A673 (cell line): ENCODE results near the gene PRB3. TPM values are rescaled to one million over a fixed set of nuclear protein-coding genes. Genes with fewer than 3 reads are reported as not detected.

Source experiments
- Bru-seq: library from RNA; stranded (reverse); fragments of 400-500 nt; gene quantifications from one replicate; lab custom pipeline; 2021; lab: Mats Ljungman, UMichigan
- BruChase-seq, 2 experiments: library from RNA; stranded (reverse); fragments of 400-500 nt; gene quantifications; one replicate each; lab custom pipeline; 2021; lab: Mats Ljungman, UMichigan
- BruUV-seq: library from RNA; stranded (reverse); fragments of 400-500 nt; replicated peaks from 2 replicates; lab custom pipeline; 2021; lab: Mats Ljungman, UMichigan
- CTCF ChIA-PET: fragments of 300-600 bp; sonication (Branson Sonifier 250); formaldehyde crosslinking; loops from one replicate; lab custom pipeline; 2022; ENCODE audit warnings: antibody characterized with exemption; lab: Charles Lee
- POLR2A ChIA-PET: fragments of 300-600 bp; sonication (Branson Sonifier 250); formaldehyde crosslinking; loops from one replicate; lab custom pipeline; 2022; ENCODE audit warnings: antibody characterized with exemption; ENCODE audit not compliant: low non-redundant PET; lab: Charles Lee
- DNase-seq: peaks from one replicate; pipeline ENCODE4 v3.0.0-alpha.2; 2015; ENCODE audit warnings: low spot score
- H3K27ac ChIP-seq: fragments of 200-600 bp; sonication (generic); 2 replicates; pipeline ENCODE4 v1.5.1; 2016; ENCODE audit warnings: mixed run types, low read depth, mild to moderate bottlenecking, mixed read lengths, antibody characterized with exemption, low read length; ENCODE audit not compliant: poor library complexity, severe bottlenecking
- H3K27me3 ChIP-seq: fragments of 200-600 bp; sonication (generic); replicated peaks from 2 replicates; pipeline ENCODE4 v1.6.1; 2017; ENCODE audit warnings: mixed run types, low read depth, mild to moderate bottlenecking, mixed read lengths, antibody characterized with exemption, low read length; ENCODE audit not compliant: insufficient read depth, poor library complexity
- H3K36me3 ChIP-seq: fragments of 200-600 bp; sonication (generic); 2 replicates; pipeline ENCODE4 v1.6.1; 2016; ENCODE audit warnings: mixed run types, mild to moderate bottlenecking, mixed read lengths, antibody characterized with exemption, low read length; ENCODE audit not compliant: insufficient read depth, poor library complexity, severe bottlenecking
- H3K4me1 ChIP-seq: fragments of 200-600 bp; sonication (generic); 2 replicates; pipeline ENCODE4 v1.6.1; 2017; ENCODE audit warnings: mixed run types, mild to moderate bottlenecking, mixed read lengths, antibody characterized with exemption, low read length; ENCODE audit not compliant: insufficient read depth, poor library complexity, severe bottlenecking
- H3K4me3 ChIP-seq: fragments of 200-600 bp; sonication (generic); 2 replicates; pipeline ENCODE4 v1.5.1; 2016; ENCODE audit warnings: low read depth, mixed run types, mild to moderate bottlenecking, mixed read lengths, low read length; ENCODE audit not compliant: poor library complexity, severe bottlenecking
- H3K9me3 ChIP-seq: fragments of 200-600 bp; sonication (generic); 2 replicates; pipeline ENCODE4 v1.6.1; 2016; ENCODE audit warnings: mixed run types, low read depth, mild to moderate bottlenecking, mixed read lengths, antibody characterized with exemption, low read length; ENCODE audit not compliant: poor library complexity, severe bottlenecking
- EZH2 ChIP-seq: fragments of 200-600 bp; sonication (generic); IDR thresholded peaks from 2 replicates; pipeline ENCODE4 v1.6.1; 2017; ENCODE audit warnings: borderline replicate concordance, low read depth, mild to moderate bottlenecking, mixed read lengths, antibody characterized with exemption, low read length; ENCODE audit not compliant: poor library complexity, severe bottlenecking
- intact Hi-C: fragments of 100-400 bp; cut with micrococcal nuclease; formaldehyde crosslinking; loops from one replicate; pipeline ENCODE4 v1.10.0; 2022; ENCODE audit not compliant: unreplicated experiment
- long read RNA-seq: library from polyadenylated mRNA; stranded (forward); transcript quantifications from one replicate; pipeline ENCODE4 v2.0.0, GENCODE V29; 2022
- total RNA-seq: library from RNA; stranded (reverse); gene quantifications from 2 replicates; pipeline ENCODE4 v1.2.3, GENCODE V29; 2021
- TF ChIP-seq, protein P1 (sequence below): fragments of 300-800, 200-600 bp; sonication (generic); conservative IDR thresholded peaks from 2 replicates; pipeline ENCODE4 v1.5.1; 2017; ENCODE audit warnings: low read depth, mild to moderate bottlenecking, antibody characterized with exemption, low read length, moderate library complexity, mixed read lengths

PRB3 gene
- total RNA-seq (not detected in 2 replicates), Bru-seq, nascent RNA (not detected), BruChase-seq, experiment 1, labeled RNA remaining after a 2-hour chase (not detected), BruChase-seq, experiment 2, labeled RNA remaining after a 6-hour chase (not detected)
- long read RNA-seq, result 0 reads

DNA sequence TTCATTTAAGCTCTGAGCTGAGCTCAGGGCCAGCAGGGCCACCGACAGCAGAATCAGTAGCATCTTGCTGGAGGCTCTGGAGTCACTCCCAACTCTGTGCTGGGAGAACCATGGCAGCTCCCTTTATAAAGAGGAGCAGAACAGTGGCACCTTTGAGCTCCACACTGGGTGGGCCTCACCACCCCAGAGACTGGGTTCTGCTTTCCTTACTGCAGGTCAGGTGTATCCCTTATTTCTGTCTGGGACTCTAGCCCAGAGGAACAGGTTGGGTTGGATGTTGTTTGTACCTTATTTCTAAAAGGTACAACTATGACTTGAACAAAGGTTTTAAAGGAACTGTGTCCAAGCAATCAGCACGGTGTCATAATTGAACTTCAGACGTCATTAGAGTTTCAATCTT, at the start of gene PRB3:
TSS of gene PRB3 (minus strand) at position 101 of the 400 bp plus-strand sequence. CDS start at position 63, 38 bp downstream.
- Histone ChIP-seq H3K27me3 (no peaks in the 10 kb centered on the region), H3K4me3 (no peak within 1 kb of the TSS), H3K27ac (no peak within 1 kb of the TSS), H3K9me3 (no peaks in the 10 kb centered on the region), H3K36me3 (no peaks in the 10 kb centered on the region), H3K4me1 (no peaks in the 10 kb centered on the region)
- ChIA-PET POLR2A (no interaction called here), CTCF (no interaction called here)
- no peak for DNase-seq
- BruUV-seq, result no TSS peak
- TF ChIP-seq, protein P1, sequence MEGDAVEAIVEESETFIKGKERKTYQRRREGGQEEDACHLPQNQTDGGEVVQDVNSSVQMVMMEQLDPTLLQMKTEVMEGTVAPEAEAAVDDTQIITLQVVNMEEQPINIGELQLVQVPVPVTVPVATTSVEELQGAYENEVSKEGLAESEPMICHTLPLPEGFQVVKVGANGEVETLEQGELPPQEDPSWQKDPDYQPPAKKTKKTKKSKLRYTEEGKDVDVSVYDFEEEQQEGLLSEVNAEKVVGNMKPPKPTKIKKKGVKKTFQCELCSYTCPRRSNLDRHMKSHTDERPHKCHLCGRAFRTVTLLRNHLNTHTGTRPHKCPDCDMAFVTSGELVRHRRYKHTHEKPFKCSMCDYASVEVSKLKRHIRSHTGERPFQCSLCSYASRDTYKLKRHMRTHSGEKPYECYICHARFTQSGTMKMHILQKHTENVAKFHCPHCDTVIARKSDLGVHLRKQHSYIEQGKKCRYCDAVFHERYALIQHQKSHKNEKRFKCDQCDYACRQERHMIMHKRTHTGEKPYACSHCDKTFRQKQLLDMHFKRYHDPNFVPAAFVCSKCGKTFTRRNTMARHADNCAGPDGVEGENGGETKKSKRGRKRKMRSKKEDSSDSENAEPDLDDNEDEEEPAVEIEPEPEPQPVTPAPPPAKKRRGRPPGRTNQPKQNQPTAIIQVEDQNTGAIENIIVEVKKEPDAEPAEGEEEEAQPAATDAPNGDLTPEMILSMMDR, result no peak
- no peak for TF ChIP-seq EZH2
- intact Hi-C loops, result no loop called here

DNA sequence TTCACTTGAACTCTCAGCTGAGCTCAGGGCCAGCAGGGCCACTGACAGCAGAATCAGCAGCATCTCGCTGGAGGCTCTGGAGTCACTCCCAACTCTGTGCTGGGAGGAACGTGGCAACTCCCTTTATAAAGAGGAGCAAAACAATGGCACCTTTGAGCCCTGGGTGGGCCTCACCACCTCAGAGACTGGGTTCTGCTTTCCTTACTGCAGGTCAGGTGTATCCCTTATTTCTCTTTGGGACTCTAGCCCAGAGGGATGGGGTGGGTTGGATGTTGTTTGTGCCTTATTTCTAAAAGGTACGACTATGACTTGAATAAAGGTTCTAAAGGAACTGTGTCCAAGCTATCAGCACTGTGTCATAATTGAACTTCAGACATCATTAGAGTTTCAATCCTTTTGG, 40.8 kb upstream of the PRB3 start, which contains the start of gene PRB4:
TSS of gene PRB4 (minus strand) at position 101 of the 400 bp plus-strand sequence. CDS start at position 63, 38 bp downstream.
- H3K4me3 ChIP-seq, result no peak within 1 kb of the TSS
- CTCF ChIA-PET, result no interaction called here
- H3K27ac ChIP-seq, result no peak within 1 kb of the TSS
- H3K4me1 ChIP-seq, result no peaks in the 10 kb centered on the region
- intact Hi-C loops, result no loop called here
- no peak for DNase-seq
- no peaks in the 10 kb centered on the region for H3K36me3 ChIP-seq
- no peaks in the 10 kb centered on the region for H3K9me3 ChIP-seq
- no peaks in the 10 kb centered on the region for H3K27me3 ChIP-seq
- no TSS peak for BruUV-seq
- POLR2A ChIA-PET, result no interaction called here
- TF ChIP-seq, protein P1, result no peak
- TF ChIP-seq EZH2, result no peak

DNA sequence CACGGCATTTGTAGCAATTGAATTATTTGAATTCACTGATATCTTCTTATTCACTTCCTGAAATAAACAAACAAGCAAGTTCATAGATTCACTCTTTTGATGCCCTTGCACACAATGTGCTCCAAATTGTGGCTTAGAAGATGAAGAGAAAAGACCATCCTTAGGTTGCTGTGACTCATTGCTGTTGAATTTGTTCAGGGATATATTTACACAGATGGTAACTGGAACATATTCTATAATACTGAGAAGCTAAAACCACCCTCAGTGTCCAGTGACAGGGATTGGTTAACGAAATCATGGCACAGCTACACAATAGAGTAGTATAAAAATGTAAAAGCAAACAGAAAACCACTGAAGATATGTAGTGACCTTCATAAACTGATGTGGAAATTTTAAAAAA, 37.6 kb upstream of the PRB3 start:
- H3K4me1 ChIP-seq, result no peaks in the 10 kb centered on the region
- H3K36me3 ChIP-seq, result no peaks in the 10 kb centered on the region
- no TSS peak for BruUV-seq
- CTCF ChIA-PET, result no interaction called here
- POLR2A ChIA-PET, result no interaction called here
- intact Hi-C loops, result no loop called here
- no peaks in the 10 kb centered on the region for H3K9me3 ChIP-seq
- TF ChIP-seq, protein P1, result no peak
- TF ChIP-seq EZH2, result no peak
- no peak overlapping the region for H3K27ac ChIP-seq
- no peak overlapping the region for H3K4me3 ChIP-seq
- H3K27me3 ChIP-seq, result no peaks in the 10 kb centered on the region
- DNase-seq, result no peak
